Pons (tissue), 1 donor: ENCODE data around the gene AGPAT4.

Experiments used
- DNase-seq: peaks from one replicate; pipeline ENCODE4 v3.0.0-alpha.2; 2016; ENCODE audit warnings: low spot score

AGPAT4 gene

DNA sequence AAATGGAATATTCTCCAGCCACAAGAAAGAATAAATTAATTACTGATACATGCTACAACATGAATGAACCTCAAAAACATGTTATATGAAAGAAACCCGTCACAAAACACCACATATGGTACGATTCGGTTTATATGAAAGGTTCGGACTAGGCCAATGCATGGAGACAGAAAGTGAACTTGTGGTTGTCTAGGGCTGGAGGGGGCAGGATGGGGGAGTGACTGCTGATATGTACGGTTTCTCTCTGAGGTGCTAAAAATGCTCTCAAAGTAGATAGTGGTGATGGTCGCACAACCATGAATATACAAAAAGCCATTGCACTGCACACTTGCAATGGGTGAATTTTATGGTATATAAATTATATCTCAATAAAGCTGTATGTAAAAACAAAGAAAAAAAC lies 18.3 kb downstream of the AGPAT4 start:
- no peak for DNase-seq

DNA sequence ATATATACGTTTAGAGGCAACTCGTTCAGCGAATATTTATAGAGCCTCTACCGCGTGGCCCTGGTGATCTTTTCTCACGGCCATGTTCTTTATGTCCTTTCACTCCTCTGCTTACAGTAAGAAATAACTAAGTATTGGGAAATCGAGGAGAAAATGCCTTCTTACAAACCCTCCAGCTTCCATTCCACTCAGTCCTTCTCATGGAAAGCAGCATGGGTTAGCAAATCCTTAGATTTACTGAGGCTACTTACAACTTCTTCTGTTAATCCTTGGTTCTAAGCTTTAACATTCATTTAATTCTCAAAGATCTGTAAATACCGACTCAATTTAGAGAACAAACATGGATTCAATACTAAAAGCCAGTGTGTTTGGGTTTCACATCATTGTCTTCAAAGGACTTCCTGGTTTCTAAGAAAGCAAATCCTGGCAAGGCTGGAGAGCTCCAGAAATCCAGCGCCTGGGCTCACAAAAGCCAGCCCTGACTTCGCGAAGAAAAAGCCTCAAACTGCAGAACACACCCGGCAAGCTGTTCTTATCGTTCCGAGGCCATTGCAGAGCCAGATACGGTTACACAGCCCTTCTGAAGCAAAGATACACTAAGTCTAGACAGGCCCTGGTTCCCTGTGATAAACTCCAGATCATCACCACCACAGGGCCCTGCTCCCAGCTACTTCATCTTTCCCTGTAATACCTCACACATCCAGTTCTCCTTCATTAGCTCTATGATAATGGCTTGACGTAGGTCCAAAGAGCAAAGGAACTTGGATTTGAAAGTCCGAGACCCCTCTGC lies 19.2 kb downstream of the AGPAT4 start:
- DNase-seq: no peak

DNA sequence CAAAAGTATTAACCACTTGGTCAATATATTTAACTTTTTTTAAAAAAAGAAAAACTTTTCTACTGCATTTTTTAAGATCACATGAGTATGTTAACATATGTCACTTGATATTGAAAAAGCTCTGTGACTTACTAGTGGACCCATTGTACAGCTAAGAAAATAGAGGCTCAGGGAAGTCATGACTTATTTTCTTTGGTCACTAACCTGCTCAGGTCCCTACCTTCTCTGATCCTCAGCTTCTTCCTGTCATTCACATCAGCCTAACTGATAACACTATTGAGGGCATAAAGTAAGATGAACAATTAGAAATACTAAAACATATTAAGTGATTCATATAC lies 19.8 kb downstream of the AGPAT4 start:
- no peak for DNase-seq

DNA sequence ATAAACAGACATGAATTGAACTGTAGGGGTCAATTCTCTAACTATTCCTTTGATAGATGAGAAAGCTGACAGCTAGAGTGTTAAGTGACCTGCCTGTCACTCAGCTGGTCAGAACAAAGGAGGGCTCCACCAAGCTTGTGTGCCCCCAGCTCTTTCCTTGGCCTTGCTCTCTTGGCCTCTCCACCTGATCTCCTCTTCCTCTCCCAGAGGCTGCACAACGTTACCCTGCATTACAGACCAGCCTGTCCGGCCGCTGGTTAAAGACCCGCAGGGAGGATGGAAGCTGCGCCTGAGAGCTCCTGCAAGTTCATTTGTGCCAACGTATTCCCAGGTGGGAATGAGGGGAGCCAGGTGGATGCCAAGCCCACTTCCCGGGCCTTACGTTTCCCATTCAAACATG lies 22.5 kb downstream of the AGPAT4 start:
- no peak for DNase-seq

DNA sequence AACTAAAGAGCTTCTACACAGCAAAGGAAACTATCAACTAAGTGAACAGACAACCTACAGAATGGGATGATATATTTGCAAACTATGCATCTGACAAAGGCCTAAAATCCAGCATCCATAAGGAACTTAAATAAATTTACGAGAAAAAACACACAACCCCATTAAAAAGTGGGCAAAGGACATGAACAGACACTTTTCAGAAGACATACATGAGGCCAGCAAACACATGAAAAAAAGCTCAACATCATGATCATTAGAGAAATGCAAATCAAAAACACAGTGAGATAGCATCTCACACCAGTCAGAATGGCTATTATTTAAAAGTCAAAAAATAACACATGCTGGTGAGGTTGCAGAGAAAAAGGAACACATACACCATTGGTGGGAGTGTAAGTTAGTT lies 24.5 kb downstream of the AGPAT4 start:
- no peak for DNase-seq

DNA sequence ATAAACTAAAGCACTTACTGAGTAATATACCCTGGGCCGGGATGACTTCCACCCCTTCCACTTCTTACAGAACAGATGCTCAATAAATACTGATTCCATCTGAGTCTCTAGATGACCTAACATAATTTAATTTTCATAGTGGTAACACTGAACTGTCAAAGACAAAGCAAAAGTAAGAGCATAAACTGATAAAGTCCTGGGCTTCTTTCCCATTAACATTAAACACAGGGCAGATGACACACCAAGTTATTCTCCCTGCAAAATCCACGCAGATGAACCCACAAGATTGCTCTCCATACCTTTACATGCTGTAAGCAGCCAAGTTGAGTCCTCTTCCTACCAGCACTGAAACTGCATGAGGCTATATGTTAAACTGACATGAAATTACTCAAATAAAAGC lies 27.1 kb downstream of the AGPAT4 start:
- DNase-seq: no peak

DNA sequence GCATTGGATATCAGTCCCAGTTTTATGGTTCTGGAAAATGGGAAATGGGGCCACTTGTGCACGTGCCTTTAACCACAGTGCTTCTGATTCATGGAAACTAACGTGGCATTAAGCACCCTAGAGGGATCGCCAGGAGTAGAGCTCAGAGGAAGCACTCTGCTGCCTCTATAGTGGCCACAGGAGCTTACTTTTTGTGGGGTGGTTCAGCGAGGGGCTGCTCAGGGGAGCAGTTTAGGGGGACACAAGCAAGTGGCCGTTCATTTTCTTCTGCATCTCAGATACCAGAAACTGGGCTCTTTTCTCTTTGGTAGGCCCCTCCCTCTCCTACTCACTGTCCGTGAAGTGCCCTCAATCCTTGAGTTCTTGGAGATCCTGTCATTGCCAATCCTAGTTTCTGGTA lies 28.5 kb downstream of the AGPAT4 start:
- DNase-seq: no peak

DNA sequence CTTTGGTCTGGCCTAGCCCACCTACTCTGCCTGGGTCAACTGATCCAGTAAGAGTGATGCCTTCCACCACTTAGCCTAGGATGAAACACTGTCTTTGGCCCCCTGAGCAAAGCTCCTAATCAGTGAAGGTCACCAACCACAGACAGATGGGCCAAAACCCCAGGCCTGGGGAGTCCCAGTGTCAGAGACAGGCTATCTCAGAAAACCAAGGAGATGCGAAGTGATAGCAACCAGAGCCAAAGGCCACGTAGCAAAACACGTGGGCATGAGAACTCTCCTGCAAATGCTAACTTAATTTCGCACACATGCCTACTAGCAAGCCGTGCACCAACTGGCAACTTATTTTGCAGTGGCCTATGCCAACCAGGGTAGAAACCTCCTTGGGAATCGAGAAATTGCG lies 29.1 kb downstream of the AGPAT4 start:
- DNase-seq: no peak

DNA sequence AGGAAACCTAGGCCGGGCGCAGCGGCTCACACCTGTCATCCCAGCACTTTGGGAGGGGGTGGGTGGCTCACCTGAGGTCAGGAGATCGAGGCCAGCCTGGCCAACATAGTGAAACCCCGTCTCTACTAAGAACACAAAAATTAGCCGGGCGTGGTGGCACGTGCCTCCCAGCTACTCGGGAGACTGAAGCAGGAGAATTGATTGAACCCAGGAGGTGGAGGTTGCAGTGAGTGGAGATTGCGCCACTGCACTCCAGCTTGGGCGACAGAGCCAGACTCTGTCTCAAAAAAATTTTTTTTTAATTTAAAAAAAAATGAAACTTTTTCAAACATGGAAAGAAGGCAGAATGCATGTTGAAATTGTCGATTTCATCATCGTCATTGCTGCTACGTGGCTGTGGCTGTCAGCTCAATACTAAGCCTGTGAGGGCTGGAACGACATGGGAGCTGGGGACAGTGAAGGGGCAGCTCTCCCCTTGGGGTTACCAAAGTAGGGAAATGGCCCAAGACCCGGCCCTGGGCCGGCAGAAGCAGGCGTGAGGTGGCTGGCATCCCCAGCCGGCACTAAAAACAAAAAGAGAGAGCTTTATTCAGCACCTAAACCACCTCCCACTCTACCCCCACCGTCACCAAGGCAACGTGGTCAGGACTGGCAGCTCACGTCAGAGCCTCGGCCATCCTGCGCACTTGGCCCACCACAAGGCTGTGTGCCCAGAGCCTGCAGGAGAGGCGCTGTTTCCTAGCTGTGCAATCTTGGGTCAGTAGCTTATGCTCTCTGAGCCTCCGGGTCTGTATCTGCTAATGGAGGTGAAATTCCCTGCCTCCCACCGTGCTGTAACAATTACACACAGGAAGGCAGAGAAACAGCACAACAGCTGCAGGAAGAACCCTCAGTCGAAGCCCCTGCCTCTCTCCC lies 30.8 kb downstream of the AGPAT4 start:
- DNase-seq: no peak

DNA sequence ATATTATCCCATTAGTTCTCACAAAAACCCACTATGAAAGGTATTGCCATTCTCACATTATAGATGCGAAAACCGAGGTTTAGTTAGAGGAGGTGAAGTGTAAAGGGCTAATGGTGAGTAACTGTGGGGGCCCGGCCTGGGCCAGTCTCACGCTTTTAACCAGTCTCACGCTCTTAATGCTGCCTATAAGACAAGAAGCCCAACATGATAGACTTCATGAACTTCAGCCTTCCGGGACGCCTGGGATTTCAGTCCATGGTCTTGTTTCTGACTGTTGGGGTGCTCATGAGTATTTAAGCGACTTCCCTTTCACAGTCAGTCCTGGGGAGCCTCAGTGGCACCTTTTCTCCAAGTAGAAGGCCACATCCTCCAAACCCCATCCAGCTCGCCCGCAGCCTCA lies 31.7 kb downstream of the AGPAT4 start:
- DNase-seq: no peak

DNA sequence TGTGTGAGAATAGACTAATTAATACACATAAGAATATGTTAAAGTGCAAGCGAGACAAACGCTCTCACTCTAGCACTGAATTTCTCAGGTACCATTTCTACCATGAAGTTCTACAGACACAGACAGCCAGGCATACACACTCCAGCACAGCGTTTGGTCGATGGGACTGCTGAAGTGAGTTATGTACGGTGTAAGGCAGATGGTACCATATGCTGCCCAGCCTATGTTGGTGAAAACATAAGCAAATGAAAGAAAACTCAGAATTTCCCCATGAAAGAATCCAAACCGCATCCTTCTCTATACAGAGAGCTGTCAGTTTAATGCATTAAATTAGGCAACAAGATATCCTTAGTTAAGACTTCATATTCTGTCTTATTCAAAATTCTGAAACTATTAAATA lies 34.9 kb downstream of the AGPAT4 start:
- no peak for DNase-seq

DNA sequence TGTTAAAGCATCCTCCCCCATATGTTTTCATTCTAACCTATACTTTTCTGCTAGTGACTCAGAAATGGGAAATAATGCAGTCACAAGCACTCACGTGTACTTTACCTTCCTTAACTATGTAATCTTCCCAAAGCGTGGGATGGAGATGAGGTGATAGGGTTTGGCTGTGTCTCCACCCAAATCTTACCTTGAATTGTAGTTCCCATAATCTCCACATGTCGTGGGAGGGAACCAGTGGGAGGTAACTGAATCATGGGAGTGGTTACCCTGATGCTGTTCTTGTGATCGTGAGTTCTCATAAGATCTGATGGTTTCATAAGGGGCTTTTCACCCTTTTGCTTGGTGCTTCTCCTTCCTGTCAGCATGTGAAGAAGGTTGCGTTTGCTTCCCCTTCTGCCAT lies 35.4 kb downstream of the AGPAT4 start:
- no peak for DNase-seq

DNA sequence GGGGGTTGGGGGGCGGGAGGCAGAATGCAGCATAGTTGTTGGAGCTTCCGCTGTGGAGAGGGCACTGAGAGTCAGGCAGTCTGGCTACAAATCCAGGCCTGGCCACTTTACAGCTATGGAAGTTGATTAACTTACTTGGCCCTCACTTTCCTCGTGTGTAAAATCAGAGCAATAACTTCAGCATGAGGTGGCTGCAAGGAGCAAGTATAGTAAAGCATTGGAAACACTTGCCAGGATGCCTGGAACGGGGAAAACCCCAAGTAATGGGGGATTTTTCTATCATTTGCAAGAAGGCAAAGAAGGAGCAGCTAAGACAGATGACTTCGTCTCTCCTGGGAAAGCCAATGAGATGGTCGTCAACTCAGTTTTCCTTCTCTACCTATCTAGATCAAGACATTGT lies 35.8 kb downstream of the AGPAT4 start:
- DNase-seq: no peak

DNA sequence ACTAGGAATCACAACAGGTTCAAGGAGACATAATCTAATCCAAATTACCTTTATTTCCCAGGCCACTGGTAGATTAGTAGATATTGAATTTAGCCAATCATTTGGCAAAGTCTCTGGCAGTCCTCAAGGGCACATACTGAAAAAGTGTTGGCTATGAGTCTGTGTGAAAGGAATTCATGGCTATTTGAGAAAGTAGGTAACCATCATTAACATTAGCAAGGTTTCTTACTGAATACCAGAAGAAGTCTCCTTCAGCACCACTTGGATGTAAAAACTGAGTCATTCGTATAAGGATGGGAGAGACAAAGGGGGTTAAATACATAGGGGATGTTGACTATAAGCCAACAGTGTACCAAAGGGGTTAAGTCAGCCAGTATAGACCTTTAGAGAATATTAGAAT lies 36.7 kb downstream of the AGPAT4 start:
- no peak for DNase-seq

DNA sequence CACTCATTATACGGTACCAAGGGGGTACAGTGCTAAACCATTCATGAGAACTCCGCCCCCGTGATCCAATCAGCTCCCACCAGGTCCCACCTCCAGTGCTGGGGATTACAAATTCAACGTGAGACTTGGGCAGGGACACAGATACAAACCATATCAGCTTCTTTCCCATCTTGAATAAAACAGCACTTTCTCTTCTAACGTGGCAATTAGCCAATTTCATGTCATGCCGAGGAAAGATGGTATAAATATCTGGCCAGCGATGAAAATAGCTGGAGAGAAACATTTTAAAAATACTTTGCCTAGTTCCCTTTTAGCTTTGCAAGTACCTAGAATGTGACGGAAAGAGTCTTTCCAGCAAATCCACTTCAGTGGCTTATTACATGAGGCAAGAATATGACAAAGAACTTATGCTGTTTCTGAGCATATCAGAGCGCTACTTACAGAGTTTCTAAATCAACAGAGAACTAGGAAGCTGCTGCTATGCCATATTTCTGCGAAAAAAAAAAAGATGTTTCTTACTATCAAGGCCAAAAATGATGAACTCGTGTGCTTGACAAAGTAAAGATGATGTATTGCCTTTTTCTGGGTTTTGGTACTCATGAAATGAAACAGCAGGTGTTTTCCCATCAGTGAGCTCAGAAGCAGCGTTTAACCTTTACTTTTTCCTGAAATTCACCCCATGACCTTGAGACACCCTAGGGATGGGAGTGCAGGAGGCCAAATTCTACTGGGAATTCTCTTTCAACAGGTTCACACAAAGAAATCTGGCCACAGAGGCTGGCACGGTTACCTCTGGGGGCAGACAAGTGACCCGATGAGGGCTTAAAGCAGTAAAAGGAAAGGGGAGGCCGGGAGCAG lies 37.9 kb downstream of the AGPAT4 start:
- DNase-seq: no peak

DNA sequence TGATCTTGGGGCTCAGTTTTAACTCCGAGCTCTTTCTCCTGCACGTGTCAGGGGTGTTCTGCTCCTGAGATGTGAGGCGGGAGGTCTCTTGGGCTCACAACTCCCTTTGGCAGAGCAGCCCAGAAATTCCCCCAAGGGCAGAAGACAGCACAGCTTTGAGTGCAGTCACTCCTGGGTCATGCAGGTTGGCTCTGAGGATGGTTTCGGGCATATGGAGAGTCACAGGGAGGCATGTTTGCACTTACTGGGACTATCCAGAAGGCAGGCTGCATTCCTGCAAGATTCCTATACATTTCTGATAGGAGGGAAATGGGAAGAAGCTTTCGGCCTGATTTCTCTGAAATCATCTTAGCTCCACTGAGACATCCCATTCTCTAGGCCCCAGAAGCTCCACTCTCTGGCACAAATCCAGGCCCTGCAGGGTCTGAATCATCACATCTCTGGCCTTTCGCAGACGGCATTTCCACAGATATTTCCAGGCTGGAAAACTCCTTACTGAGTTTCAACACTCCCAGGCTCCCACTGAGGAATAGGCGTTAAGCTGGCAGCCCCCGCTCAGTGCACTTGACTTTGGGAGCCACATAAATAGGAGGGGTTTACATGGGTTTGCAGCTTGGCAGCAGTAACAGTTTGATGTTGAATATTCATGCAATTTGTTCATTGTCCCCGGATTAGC lies 39.7 kb downstream of the AGPAT4 start:
- DNase-seq: peak; percentile 85

DNA sequence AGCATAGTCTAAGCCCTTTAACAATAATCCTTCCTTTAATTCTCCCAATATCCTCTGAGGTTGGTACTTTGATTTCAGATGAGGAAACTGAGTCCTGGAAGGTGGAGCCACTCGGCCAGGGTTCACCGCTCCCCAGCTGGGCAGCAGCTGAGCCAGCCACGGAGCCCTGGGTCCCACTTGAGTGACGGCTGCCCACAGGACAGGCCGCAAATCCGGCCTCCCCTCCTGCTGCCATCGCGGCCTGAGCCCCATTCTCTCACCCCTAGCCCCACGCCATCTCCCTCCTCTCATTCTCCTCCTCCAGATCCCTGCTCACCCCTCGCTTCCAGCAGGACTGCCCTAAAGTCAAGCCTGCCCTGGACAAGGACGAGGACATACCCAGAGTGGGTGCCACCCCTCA lies 41.4 kb downstream of the AGPAT4 start:
- DNase-seq: no peak

DNA sequence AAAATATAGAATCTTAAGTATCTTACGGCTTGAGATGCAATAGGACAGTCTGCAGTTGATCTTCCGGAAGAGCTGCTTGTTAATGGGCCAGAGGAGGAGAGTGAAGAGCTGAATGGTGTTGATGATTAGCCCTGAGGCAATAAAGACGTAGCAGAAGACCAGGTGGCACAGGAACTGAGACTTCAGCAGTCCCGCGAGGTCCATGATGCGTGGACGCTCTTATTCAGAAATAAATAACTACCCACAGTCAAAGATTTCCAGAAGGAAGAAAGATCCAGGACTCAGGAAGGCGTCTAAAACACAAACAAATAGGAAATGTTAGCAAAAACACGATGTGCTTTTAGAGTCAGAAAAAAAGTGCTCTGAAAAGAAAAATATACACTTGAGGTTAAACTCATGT lies 41.9 kb downstream of the AGPAT4 start:
- no peak for DNase-seq

DNA sequence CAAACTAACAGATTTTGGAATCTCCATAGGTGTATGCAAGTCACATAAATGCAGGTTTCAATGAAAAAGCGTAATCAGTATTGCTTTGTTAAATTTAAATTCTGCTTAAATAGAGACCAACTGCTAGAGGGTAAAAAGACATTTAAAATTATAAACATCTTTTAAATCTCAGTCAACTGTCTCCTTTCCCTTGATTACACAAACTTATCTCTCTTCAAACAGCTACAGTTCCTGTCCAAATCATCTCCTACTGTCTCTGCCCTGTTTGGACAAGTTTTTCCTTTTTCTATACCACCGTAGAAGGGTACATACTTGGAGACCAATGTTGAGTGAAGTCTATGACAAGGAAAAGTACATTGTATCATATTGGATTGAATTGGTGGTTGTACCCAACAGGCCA lies 43.5 kb downstream of the AGPAT4 start:
- no peak for DNase-seq

DNA sequence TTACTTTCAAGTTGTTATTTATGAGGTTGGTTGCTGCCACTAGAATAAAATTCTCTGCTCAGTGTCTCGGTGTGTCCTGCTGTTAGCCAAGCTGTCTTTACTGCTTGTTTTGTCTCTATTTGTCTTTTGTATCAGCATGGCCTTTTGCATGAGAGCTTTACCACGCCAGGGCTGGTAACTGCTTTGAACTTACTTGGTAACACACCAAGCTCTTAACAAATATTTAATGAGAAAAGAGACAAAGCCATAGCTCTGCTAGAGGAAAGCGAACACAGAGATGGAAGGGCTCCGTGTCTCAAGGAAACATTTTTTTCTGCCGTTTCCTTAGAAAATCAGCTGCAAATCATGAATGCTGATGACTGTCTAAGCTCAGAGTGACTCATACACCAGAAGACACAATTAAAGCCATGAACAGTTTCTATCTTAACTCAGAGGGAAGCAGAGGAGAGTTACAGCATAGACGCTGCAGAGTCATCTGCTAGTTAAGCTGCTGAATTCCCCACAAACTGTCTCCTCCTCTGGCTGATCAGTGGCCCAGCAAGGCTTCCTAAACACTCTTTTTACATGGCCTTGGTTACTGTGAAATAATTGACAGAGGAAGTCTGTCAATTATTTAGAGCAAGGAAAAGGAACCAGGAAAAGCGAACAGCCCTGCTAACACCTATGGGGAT lies 44.8 kb downstream of the AGPAT4 start:
- peak; percentile 68 for DNase-seq

DNA sequence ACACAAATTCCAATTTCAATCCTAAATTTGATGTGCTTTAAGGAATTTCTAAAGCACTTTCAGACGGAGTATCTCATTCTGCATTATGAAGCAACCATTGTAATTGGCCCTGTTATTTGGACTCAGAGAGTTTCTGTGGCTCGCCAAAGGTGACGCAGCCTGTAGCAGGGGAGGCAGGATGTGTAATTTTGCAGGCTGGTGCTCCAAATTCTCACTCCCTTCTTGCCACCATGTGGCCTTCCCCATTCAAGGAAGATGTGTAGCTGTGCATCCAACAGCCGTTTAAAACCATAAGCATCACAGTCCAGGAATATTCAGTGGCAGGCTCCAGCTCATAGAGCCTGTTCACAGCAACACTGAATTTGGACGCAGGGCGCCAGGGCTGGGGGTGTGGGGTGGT lies 45.8 kb downstream of the AGPAT4 start:
- DNase-seq: peak; percentile 48
